DND-41 (cell line): ENCODE results near the gene STX2.

Experiments used
- CTCF ChIP-seq: IDR thresholded peaks from 2 replicates; pipeline ENCODE4 v1.5.1; 2012; ENCODE audit warnings: borderline replicate concordance, low read length, moderate library complexity, mild to moderate bottlenecking; ENCODE audit not compliant: poor library complexity, severe bottlenecking; ENCODE audit errors: extremely low read depth
- EZH2 ChIP-seq: IDR thresholded peaks from 3 replicates; pipeline ENCODE4 v1.6.1; 2012; ENCODE audit warnings: borderline replicate concordance, low read depth, mild to moderate bottlenecking, moderate library complexity, low read length, inconsistent platforms; ENCODE audit not compliant: severe bottlenecking

GRCh38 chr12:130877333-130877732 lies 38.3 kb upstream of the STX2 start:
- TF ChIP-seq CTCF: no peak
- TF ChIP-seq EZH2: no peak
